GF-D8 (cell line): Measurements from ENCODE around the gene PPP4R3C.
"Not testable (repeated sequence)": the region's sequence is repeated elsewhere in the genome, so short reads cannot be mapped to it uniquely, and the experiment has no call there.

Source experiments
- DNase-seq: peaks from one replicate; lab custom pipeline; 2025; lab: John Stamatoyannopoulos, UW

The PPP4R3C gene

GRCh38 chrX:27463187-27463586 is at the start of gene PPP4R3C:
Gene PPP4R3C, minus strand, starts transcription at chrX:27463341. Its CDS starts 45 bp downstream, at chrX:27463296.
- DNase-seq = no peak

DNA sequence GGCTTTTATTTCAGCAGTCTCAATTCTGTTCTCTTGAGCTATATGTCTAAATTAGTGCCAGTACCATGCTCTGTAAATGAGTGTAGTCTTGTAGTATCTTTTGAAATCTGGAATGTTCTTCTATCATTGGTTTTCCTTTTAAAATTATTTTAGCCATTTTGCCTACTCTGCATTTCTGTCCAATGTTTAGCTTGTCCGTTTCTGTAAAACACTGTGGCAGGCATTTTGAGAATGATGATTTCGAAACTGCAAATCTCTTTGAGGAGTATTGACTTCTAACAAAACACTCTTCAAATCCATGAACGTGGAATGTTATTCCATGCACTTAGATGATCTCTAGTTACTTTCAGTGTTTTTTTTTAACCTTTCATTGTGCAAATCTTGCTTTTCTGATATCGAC is 28.3 kb upstream of the PPP4R3C start:
- no peak for DNase-seq

DNA sequence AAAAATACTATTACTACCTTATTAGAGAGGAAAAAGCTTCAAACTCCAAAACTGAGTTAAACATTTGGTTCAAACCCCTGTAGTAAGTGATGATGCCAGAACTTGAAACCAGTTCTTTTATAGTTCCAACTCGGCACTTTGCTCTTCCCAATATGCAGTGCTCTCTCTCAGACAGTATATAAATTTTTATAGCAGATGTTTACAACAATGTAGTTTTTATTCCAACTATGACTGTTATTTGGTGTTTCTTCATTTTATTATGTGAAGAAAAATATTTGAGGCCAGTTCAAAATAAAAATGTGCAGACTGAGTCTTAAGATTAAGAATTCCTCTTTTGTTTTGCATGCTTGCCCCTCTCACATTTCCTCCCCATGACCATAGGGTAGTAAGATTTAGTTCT is 2.9 kb upstream of the PPP4R3C start:
- no peak for DNase-seq

GRCh38 chrX:27465036-27465435 is 1.9 kb upstream of the PPP4R3C start:
- DNase-seq = no peak

GRCh38 chrX:27459129-27459528 is 4.0 kb downstream of the PPP4R3C start:
- DNase-seq = not testable (repeated sequence)

DNA sequence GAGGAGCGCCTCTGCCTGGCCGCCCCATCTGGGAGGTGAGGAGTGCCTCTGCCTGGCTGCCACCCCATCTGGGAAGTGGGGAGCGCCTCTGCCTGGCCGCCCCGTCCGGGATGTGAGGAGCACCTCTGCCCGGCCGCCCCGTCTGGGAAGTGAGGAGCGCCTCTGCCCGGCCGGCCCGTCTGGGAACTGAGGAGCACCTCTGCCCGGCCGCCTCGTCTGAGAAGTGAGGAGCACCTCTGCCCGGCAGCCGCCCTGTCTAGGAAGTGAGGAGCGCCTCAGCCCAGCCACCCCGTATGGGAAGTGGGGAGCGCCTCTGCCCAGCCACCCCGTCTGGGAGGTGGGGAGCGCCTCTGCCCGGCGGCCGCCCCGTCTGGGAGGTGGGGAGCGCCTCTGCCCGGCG is 4.6 kb downstream of the PPP4R3C start:
- DNase-seq = not testable (repeated sequence)

GRCh38 chrX:27451324-27451723 is 11.8 kb downstream of the PPP4R3C start:
- DNase-seq = no peak

GRCh38 chrX:27446423-27446822 is 16.7 kb downstream of the PPP4R3C start:
- DNase-seq = no peak

DNA sequence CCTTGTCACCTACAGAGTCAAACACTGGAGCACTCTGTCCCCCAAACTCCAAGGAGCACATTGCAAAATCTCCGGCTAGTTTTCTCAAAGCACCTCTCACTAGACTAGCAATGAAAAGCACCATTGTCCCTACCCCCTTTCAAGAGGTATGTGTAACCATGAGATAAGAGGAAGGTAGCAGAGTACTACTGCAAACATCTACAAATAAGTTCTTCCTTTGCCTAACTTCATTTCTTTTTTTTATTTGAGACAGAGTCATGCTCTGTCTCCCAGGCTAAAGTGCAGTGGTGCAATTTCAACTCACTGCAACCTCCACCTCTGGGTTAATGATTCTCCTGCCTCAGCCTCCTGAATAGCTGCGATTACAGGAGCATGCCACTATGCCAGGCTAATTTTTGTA is 17.7 kb downstream of the PPP4R3C start:
- DNase-seq = no peak

DNA sequence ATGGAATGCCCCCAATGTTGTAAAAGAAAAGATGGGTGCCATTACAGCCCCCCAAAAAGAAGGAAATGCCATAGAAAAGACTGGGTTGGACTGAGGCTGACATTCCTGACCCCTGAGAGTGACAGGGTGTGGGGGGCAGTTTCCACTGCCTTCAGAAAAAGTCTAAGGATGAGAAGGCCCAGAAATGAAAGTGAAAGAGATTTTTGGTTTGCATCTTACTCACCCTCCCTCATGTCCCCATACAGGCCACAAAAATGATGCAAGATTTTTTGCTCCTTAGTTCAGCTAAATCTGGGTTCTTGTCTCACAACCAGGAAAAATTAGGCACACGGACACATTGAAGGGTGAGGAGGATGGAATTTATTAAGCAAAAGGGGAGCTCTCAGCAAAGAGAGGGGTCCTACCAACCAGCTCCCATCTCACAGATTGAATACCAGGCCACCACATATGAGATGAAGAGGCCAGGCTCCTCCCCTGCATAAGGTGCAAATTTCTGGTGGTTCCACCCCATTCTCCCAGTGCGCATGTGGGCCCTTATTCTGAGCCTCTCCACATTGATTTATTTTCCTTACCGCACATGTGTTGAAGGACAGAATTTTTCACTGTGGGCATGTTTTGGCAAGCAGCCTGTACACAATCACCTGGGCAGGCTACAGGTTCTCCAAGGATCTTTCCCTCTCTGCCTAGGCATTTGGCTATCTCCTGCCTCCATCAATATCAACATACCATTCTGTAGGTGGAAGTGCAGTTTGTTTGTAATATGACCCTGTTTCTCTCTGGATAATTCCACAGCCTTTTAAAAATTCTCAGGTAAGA is 18.8 kb downstream of the PPP4R3C start:
- no peak for DNase-seq

DNA sequence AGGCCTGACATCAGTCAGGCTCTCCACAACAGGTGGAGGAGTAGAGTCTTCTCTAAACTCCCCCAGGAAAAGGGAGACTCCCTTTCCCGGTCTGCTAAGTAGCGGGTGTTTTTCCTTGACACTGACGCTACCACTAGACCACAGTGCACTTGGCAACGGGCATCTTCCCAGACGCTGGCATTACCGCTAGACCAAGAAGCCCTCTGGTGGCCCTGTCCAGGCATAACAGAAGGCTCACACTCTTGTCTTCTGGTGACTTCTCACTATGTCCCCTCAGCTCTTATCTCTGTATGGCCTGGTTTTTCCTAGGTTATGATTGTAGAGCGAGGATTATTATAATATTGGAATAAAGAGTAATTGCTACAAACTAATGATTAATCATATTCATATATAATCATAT is 20.7 kb downstream of the PPP4R3C start:
- not testable (repeated sequence) for DNase-seq

- DNase-seq = no peak
These were observed 23.4 kb downstream of the PPP4R3C start for GRCh38 chrX:27439771-27440170.

GRCh38 chrX:27438937-27439336 is 24.2 kb downstream of the PPP4R3C start:
- DNase-seq = no peak

DNA sequence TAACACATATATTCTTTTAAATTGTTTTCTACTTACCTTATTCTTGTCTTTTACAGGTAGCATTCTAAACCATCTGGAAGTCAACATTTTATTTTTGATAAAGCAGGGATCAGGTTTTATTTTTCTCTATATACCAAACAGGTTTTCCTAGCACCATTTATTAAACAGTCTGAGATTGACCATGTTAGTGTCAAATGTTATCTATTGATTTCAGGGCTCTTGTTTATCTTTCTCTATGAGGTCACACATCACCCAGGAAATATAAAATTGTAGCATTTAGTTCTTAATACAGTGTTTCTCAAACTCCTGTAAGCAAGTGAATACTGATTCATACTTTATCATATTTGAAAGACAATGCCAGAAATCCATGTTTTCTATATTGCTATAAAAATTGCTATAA is 28.1 kb downstream of the PPP4R3C start:
- DNase-seq = no peak
